Uterus (tissue), 2 donors: ENCODE measurements around the gene IFIT2.

Source experiments
- CTCF ChIP-seq, 4 experiments: fragments of 200-600 bp in 2 of 4; fragments of 450-650 bp in 2 of 4; sonication (generic) in 2 of 4; IDR thresholded peaks; one replicate each; pipeline ENCODE4 v1.5.1; 2016 to 2019; ENCODE audit warnings: antibody characterized with exemption in 4 of 4, mild to moderate bottlenecking in 2 of 4, moderate library complexity in 1 of 4
- POLR2A ChIP-seq, 2 donors: fragments of 450-650 bp; IDR thresholded peaks; one replicate each; pipeline ENCODE4 v1.6.1; 2016; ENCODE audit warnings: antibody characterized with exemption in 2 of 2, mild to moderate bottlenecking in 1 of 2, moderate library complexity in 1 of 2

GRCh38 chr10:89348481-89348880 is 46.6 kb downstream of the IFIT2 start:
- TF ChIP-seq CTCF (IDR thresholded peaks at IDR 0.05) (no peak), POLR2A (IDR thresholded peaks at IDR 0.05) (no peak)
